HG03039 (cell line): ENCODE data around the gene CHKB.
A peak's percentile ranks its signal among the peaks of the same experiment; 100 is the strongest.

ENCODE experiments used
- ATAC-seq: cut with Tn5 transposase; IDR thresholded peaks from one replicate; pipeline ENCODE4 v1.9.1; 2021; ENCODE audit warnings: mild to moderate bottlenecking, moderate library complexity; ENCODE audit not compliant: unreplicated experiment

The CHKB gene

GRCh38 chr22:50575426-50575941 is 7.2 kb downstream of the CHKB start:
- no peak for ATAC-seq

GRCh38 chr22:50574383-50574755 is 8.3 kb downstream of the CHKB start:
- no peak for ATAC-seq

- no peak for ATAC-seq
Observed at GRCh38 chr22:50573491-50574382, 8.9 kb downstream of the CHKB start.

GRCh38 chr22:50572965-50573364 is 9.7 kb downstream of the CHKB start:
- no peak for ATAC-seq

GRCh38 chr22:50571264-50572175 is 11.1 kb downstream of the CHKB start:
- ATAC-seq, result no peak

- no peak for ATAC-seq
Observed at GRCh38 chr22:50570861-50571260, 11.8 kb downstream of the CHKB start.

DNA sequence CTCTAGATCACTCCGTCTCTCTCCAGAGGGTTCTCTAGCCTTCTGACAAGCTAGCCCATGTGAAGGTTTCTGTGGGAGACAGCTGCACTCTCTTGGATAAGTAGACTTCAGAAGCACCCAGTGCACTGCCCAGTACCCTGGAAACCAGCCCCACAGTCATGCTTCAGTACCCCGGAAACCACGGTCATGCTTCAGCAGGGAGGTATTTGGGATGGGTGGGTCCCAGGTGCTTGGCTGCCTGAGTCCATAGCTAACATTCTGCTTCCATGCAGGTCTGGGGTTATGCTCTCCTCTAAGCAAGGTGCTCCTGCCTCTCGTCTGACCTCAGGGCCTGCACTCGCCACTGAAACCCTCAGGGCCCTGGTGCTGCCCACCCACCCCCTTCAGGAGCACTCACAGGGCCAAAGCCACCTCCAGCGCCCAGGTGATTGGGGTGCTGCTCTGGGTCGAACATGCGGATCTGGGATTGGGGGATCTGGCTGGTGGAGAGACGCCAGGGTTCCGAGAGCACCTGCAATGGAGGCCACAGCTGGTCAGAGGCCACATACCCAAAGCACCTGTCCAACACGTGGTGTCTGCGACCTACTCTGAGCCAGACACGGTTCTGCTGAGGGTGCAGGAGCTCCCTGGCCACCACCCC is 12.6 kb downstream of the CHKB start:
- no peak for ATAC-seq

GRCh38 chr22:50569041-50569459 is 13.6 kb downstream of the CHKB start:
- no peak for ATAC-seq

- no peak for ATAC-seq
Observed at GRCh38 chr22:50568626-50569025, 14.0 kb downstream of the CHKB start.

- ATAC-seq, result no peak
Observed at GRCh38 chr22:50567721-50568252, 14.9 kb downstream of the CHKB start.

- no peak for ATAC-seq
Observed at GRCh38 chr22:50564289-50564688, 18.4 kb downstream of the CHKB start.

DNA sequence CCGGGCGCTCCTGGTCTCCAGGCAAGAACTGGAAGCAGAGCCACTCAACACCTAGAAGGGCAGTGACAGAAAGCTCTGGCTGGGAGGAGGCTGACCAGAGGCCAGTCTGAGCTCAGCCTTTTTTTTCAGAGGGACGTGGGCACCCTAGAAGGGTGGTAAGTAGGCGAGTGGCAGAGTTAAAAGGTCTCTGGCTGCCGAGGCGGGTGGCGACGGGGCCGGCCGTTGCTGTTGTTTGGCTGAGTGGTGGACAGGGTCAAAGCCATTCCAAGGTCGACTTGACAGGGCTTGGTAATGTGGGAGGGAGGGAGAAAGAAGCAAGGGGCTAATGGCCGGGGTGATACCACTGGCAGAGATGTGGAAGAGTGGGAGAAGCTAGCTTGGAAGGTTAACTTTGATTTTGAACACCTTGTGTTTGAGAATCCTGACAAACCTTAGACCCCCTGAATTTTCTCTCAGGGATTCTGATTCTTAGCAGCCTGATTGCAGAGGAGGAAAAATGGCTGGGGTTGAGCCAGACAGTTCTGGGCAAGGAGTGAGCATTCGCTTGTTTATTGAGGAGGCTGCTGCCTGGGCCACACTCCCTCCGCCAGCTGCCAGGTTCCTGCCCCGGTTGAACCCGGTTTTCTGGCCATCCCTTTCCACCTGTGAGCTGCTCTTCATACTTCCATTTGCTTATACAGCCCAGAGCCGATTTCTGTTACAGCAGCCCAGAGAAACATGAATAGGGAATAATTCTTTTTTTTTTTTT is 19.1 kb downstream of the CHKB start:
- peak; percentile 4 for ATAC-seq

DNA sequence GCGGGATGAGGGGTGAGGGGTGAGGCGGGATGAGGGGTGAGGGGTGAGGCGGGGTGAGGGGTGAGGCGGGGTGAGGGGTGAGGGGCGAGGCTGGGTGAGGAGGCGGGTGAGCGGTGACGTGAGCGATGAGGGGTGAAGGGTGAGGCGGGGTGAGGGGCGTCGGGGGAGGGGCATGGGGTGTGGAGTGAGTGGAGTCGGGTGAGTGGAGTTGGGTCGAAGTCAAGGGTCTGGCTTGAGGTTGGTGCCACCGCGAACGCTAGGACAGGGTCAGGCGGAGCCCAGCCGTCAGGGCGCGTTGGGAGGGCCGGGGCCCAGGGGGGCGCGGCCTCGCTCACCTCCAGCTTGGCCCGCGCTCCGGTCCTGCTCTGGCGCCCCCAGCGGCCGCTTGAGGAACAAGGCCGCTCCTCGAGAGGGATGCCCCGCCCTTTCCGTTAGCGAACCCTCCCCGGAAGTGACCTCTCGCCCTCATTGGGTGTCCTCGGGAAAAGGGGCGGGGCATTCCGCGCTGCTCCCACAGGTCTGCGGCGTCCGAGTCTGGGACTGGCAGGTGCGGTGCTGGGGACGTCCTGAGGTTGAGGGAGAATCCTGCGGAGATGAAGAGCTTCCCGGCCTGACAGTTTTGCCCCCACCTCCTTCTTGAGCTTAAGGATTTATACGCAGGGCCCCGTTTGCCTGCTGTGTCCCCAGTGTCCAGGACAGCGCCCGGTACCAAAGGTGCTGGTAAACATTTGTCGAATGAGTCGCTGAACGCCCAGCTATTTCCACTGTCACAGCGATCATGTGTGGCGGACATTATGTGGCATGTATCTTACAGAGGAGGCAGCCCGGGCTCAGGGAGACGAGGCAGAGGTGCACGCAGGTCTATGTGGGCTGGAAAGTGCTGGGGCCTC is 19.9 kb downstream of the CHKB start, which contains the start of gene SYCE3:
Gene SYCE3 (minus strand): TSS at position 397 of the 890 bp plus-strand sequence. CDS start 6,514 bp downstream, outside the sequence.
- ATAC-seq, result peak; percentile 89

DNA sequence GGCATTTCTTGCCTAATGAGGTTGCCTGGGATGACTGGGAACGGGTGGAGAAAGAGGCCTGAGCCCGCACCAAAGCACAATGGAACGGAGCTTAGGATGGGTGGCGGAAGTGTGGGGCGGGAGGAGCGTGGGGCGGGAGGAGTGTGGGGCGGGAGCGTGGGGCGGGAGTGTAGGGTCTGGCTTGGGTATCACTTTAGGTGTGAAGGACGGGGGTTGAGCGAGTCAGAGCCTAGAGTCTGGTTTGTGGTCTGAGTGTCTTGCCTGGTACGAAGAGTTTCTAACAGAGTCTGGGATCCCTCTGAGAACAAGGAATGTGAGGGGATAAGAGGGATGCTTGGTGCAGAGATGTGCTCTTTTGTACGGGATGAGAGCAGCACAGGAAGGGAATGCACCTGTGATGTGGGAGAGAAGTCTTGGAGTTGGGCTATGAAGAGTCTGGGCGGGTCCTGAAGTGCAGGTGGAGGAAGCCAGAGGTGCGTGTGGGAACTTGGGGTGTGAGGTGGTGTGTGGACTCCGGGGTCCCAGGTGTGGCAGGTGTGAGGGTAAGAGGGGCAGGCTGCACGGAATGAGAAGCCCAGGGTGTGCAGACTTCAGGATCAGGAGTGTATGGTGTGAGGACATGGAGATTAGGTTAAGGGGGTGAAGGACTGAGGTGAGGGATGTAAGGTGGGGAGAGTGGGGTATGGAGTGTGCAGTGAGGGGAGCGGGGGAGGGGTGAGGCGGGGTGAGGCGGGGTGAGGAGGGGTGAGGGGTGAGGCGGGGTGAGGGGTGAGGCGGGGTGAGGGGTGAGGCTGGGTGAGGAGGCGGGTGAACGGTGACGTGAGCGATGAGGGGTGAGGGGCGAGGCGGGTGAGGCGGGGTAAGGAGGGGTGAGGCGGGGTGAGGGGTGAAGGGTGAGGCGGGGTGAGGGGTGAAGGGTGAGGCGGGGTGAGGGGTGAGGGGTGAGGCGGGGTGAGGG is 21.0 kb downstream of the CHKB start:
- ATAC-seq, result no peak

DNA sequence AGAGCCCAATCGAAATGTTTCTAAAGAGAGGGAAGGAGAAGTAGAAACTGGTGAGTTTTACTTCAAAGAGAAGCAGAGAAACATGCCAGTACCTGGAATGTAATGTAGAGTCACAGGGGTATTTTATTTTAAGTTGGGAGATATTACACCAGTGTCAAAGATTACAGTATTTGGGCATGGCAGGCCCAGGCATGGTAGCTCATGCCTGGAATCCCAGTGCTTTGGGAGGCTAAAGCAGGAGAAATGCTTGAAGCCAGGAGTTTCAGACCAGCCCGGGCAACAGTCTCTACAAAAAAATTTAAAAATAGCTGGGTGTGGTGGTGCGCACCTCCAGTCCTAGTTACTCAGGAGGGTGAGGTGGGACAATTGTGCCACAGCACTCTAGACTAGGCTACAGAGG is 22.6 kb downstream of the CHKB start:
- no peak for ATAC-seq

DNA sequence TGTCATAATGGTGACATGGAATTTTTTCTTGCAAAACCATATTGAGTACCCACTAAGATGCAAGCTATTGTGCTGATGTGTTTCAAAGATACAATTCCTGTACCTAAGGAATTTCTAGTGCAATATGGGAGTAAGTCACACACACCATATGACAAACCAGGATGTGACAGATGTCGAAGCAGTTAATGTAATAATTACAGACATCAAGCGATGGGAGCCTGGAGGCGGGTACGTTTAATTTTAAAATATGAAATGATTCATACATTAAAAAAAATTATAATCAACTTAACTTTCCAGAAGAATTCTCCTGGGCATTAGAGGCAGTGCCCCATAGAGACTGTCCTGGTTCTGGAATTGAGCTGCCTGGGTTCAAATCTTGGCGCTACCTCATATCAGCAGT is 25.9 kb downstream of the CHKB start:
- ATAC-seq, result no peak

DNA sequence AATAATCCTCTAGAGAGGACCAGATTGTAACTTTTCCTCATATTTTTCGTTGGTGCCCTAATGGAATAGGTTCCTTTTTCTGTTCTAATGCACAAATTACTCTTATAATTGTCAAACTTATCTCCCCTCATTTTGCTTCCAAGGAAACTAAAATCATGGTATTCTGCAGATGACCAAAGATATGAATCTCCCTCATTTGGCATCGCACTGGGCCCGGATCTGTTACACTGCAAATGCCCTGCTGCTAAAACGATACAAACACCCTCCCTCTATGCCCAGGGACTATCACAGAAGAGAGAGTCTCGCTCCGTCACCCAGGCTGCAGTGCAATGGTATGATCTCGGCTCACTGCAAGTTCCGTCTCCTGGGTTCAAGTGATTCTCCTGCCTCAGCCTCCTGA is 29.3 kb downstream of the CHKB start:
- no peak for ATAC-seq
